GM18520 (cell line): ENCODE data around the gene PDE6G.

ENCODE experiments used
- ATAC-seq: cut with Tn5 transposase; IDR thresholded peaks from one replicate; pipeline ENCODE4 v1.9.1; 2021; ENCODE audit not compliant: unreplicated experiment

Gene PDE6G

GRCh38 chr17:81656118-81656743 is at the start of gene PDE6G:
PDE6G (minus strand) TSS chr17:81656542; CDS start chr17:81653305, 3,237 bp downstream.
- no peak for ATAC-seq

DNA sequence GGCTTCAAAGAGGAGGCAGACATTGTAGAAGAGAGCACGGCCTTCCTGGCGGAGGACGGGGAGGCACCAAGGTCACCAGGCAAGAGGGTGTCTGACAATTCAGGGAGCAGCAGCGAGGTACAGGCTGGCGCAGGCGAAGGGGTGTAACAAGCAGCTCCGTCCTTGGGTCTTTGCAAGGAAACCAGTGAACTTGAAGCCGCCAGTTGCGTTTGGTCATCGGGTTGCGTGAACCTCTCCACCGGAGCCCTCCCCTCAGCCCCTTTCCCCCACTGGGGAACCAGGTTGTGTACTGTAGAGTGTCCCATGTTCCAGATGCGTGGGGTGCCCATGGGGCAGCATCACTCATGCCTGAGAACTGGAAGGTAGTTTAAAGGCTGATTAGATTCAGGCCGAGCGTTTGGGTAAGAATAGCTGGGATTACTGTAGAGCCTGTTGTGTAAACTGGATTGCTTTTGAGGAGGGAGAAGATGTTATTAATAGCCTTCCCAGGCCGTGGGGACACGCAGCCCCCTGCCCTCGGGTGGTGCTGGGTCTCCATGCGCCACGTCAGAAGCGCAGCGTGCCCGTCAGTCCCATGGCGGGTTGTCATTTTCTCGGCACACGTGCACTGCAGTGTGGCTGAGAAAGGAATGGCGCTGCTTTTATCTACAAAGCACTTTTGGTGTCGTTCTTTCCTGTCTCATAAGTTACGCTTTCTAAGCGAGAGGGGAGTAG is 49.3 kb upstream of the PDE6G start:
- no peak for ATAC-seq

DNA sequence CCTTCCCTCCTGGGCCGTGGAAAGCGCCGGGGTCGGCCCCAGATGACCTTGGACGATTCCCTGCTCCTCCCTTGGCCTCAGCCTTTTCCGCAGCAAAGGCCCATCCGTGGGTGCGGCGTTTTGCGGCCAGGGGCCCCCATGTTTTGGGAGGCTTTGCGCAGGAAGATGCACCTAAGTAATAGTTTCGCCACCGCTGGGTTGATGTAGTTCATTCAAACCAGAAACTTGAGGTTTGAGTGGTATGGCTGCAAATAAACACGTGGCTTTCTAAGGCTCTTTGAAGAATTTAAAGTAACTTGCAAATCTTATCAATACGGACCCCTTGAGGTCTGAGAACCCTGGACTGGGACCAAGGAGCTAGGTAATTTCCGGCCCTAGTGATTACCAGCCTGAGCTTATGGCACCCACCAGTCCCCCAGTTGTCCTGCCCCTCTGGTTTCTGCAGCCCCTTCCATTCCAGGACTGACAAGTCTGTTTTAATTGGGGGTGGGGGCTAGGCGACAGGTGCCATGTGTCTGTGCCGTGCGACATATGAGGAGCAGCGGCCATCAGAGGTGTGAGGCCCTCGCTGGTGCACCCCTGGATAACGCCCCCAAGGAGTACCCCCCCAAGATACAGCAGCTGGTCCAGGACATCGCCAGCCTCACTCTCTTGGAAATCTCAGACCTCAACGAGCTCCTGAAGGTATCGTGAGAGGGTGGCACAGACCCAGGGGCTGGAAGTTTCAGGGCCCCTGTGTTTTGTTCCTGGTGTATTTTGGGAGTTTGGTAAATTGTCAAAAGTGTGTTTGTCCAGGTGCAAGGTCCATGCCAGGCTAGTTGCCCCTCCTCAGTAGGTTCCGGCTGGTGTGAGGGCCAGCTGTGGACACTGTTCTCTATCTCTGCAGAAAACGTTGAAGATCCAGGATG is 47.7 kb upstream of the PDE6G start:
- ATAC-seq, result no peak

DNA sequence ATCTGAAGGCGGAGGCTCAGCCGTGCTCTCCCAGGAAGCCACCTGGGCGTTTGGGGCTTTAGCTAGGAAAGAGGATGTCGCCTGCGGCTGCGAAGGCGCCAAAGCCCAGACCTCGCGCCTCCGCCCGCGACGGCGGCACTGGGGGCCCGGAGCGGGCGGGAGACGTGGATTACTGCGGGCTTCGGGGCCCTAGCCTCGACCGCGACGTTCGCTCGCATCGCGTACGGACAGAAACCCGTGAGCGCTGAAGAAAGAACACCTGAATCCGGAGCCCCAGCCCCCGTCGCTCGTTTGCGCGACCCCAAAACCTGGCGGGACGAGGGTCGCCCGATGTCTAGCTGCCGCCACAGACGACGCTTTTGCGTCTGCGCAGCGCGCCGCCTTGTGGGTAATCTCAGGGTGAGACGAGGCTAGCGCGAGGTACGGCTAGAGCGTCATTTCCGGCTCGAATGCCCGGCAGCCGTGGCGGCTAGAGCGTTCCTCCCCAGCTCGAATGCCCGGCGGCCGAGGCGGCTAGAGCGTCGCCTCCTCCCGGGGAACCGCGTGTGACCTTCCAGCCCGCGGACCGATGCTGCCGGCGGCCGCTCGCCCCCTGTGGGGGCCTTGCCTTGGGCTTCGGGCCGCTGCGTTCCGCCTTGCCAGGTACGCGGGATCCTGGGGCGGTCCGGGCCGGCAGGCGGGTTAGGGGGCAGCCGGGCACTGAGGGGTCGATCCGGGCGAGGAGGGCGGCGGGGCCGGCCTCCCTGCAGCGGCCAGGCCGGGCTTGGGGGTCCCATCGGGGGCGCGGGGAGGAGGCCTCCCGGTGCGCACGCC is 46.8 kb upstream of the PDE6G start, which contains the start of gene MRPL12:
Gene MRPL12 (plus strand): TSS at position 434 of the 813 bp plus-strand sequence. CDS start 135 bp downstream, at position 569.
- ATAC-seq, result peak; percentile 76

- ATAC-seq, result no peak
These were observed 45.1 kb upstream of the PDE6G start for GRCh38 chr17:81701288-81702071.

- no peak for ATAC-seq
These were observed 44.3 kb upstream of the PDE6G start for GRCh38 chr17:81700353-81701287.

DNA sequence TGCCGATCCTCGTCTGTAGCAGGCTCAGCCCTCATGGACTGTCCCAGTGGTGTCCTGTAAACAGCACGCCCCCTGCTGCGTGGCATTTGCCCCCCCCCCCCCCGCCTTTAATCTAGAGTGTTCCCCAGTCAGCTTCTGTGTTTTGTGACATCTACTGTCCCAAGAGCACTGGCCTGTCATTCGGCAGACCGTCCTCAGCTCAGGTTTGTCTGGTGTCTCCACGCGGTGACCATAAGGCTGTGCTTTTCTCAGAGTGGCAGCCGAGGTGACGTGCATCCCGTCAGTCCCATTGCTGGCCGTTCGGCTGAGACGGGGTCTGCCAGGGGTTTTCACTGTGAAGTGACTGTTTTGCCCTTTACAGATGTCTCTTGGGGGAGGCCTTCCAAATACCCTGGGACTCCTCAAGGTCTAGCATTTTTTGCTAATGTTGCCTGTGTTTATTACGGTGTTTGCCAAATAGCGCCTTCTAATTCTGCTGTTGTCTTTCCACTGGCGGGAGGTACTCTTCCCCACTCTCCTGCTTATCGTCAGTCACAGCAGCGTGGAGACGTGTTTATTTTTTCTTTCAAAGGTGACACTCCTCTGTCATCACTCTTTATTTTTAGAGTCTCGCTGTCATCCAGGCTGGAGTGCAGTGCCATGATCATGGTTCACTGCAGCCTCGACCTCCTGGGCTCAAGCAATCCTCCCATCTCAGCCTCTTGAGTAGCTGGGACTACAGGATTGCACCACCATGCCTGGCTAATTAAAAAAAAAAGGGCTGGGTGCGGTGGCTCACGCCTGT is 41.1 kb upstream of the PDE6G start:
- no peak for ATAC-seq

DNA sequence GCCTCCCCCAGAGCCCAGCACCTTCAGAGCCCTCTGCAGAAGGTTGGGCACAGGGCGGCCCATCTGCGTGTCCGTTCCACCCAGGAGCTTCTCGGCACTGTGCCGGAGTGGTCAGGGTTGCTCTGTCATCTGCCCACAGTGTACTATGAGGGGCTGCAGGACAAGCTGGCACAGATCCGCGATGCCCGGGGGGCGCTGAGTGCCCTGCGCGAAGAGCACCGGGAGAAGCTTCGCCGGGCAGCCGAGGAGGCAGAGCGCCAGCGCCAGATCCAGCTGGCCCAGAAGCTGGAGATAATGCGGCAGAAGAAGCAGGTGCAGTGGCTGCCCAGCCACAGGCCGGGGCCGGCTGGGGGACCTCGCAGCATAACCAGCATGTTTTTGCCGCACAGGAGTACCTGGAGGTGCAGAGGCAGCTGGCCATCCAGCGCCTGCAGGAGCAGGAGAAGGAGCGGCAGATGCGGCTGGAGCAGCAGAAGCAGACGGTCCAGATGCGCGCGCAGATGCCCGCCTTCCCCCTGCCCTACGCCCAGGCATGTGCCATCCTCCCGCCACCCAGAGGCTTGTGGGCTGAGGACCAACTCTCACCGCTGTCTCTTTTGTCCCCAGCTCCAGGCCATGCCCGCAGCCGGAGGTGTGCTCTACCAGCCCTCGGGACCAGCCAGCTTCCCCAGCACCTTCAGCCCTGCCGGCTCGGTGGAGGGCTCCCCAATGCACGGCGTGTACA is 40.0 kb upstream of the PDE6G start:
- ATAC-seq, result no peak

DNA sequence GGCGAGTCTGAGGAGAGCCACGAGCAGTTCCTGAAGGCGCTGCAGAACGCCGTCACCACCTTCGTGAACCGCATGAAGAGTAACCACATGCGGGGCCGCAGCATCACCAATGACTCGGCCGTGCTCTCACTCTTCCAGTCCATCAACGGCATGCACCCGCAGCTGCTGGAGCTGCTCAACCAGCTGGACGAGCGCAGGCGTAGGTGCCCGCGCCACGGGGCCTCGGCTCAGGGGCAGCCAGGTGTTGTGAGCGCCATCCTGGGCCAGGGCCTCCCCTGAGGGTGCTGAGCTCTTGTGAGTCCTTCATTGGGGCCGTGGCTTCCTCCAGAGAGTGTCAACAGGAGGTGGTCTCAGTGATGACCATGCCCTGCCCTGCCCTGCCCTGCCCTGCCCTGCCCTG is 39.5 kb upstream of the PDE6G start:
- ATAC-seq, result no peak

- ATAC-seq, result no peak
These were observed 38.9 kb upstream of the PDE6G start for GRCh38 chr17:81695211-81695610.

DNA sequence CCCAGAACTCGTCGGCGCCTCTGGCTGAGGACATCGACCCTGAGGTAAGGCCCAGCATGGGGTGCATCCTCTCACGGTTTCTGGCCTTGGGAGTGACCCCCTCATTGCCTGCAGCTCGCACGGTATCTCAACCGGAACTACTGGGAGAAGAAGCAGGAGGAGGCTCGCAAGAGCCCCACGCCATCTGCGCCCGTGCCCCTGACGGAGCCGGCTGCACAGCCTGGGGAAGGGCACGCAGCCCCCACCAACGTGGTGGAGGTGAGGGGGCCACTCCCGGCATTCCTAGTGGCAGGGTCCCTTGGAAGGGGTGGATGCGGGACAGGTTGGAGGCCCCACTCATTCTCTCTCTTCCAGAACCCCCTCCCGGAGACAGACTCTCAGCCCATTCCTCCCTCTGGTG is 38.5 kb upstream of the PDE6G start:
- no peak for ATAC-seq

GRCh38 chr17:81693509-81694210 is 37.3 kb upstream of the PDE6G start:
- ATAC-seq, result no peak

DNA sequence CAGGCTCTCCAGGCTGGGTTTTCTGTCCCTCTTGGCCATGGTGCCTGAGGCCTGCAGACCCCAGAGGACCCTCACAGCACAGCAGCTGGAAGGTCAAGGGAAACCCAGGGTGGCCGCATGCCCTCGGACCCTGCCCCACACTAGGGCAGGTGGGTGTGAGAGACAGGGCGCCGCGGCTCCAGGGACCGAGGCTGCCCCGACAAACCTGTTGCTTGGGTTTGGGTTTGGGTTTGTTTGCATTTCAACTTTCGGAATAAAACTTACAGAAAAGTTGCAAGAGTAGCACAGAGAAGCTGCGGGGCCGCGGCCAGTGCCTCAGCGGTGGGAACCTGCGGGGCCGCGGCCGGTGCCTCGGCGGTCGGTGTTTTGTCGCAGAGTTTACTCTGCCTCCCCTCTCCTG is 35.3 kb upstream of the PDE6G start:
- no peak for ATAC-seq

DNA sequence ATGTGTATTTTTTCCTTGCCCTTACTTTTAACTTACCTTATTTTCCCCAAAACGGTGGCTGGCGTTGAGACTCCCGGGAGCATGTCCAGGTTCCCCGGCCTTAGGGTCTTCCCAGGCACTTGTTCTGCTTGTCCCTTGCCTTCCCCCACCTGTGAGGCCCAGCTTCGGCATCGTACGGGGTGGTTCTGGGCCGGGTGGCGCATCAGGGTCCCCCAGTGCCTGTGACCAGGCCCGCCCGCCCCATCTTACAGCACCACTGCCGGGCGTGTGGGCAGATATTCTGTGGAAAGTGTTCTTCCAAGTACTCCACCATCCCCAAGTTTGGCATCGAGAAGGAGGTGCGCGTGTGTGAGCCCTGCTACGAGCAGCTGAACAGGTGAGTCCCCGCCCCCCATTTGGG is 34.9 kb upstream of the PDE6G start:
- ATAC-seq, result no peak

DNA sequence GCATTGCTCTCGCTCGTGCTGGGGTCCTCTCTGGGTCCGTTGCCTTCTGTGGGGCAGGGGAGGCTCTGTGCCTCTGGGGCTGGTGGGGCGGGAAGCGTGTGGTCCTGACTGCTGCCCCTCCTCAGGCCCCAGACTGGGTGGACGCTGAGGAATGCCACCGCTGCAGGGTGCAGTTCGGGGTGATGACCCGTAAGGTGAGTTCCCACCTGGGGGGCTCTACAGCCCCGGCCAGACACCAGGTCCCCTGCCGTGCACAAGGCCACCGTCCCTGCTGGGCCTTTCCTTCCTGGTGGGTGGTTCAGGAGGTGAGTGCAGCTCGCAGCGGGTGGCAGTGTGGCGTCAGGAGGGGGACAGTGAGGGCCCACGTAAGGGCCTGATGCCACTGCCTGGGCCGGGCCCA is 34.2 kb upstream of the PDE6G start:
- ATAC-seq, result no peak

- no peak for ATAC-seq
These were observed 33.7 kb upstream of the PDE6G start for GRCh38 chr17:81690066-81690465.

- ATAC-seq, result no peak
These were observed 32.3 kb upstream of the PDE6G start for GRCh38 chr17:81688616-81689015.
